HCT116 (cell line): ENCODE data around the gene SEMA5A. TPM values are rescaled to one million over a fixed set of nuclear protein-coding genes. Genes with fewer than 3 reads are reported as not detected.

Experiments
- ATAC-seq: fragments of 200-7000 bp; cut with Tn5 transposase; 2 replicates; pipeline ENCODE4 v1.9.1; 2020; ENCODE audit warnings: mild to moderate bottlenecking, moderate library complexity
- BruUV-seq: library from RNA; stranded (reverse); fragments of 400-500 nt; replicated peaks from 2 replicates; lab custom pipeline; 2021; lab: Mats Ljungman, UMichigan
- CTCF ChIA-PET: fragments of 300-600 bp; sonication (Branson Sonifier 250); formaldehyde crosslinking; loops from one replicate; lab custom pipeline; 2021; ENCODE audit warnings: antibody characterized with exemption; lab: Charles Lee
- POLR2A ChIA-PET: fragments of 300-600, 350-600 bp; sonication (Branson Sonifier 250); formaldehyde crosslinking; loops from one replicate; lab custom pipeline; 2021; ENCODE audit warnings: antibody characterized with exemption; lab: Charles Lee
- RAD21 ChIA-PET, 2 experiments: fragments of 300-600 bp; sonication (Branson Sonifier 250); formaldehyde crosslinking; loops; one replicate each; lab custom pipeline; 2023; ENCODE audit warnings: low total read pairs in 2 of 2; ENCODE audit not compliant: uncharacterized antibody in 2 of 2, unreplicated experiment in 2 of 2, low non-redundant PET in 1 of 2; lab: Charles Lee
- DNase-seq: peaks from one replicate; pipeline ENCODE4 v3.0.0-alpha.2; 2010; ENCODE audit warnings: low read depth, low spot score
- H2AFZ ChIP-seq: fragments of 200-600 bp; shearing (Covaris generic), sonication (generic); 2 replicates; pipeline ENCODE4 v1.6.1; 2017; ENCODE audit warnings: low read depth, mixed run types, mixed read lengths, antibody characterized with exemption, low read length; ENCODE audit not compliant: poor library complexity, severe bottlenecking
- H3K27ac ChIP-seq: 2 replicates; pipeline ENCODE4 v1.5.1; 2012; ENCODE audit warnings: low read depth, low read length
- H3K27me3 ChIP-seq: fragments of 200-600 bp; sonication (generic); 2 replicates; pipeline ENCODE4 v1.6.1; 2016; ENCODE audit warnings: mixed run types, low read length, mixed read lengths; ENCODE audit not compliant: insufficient read depth
- H3K36me3 ChIP-seq, 2 experiments: fragments of 200-500 bp in 1 of 2; fragments of 200-600 bp in 1 of 2; sonication (Bioruptor generic) in 1 of 2; sonication (generic) in 1 of 2; 2 replicates each; pipeline versions ENCODE4 v1.5.1 to v1.6.1; 2014 to 2016; ENCODE audit warnings: low read length in 2 of 2, inconsistent platforms in 1 of 2, mixed read lengths in 1 of 2, mixed run types in 1 of 2; ENCODE audit not compliant: insufficient read depth in 2 of 2, control insufficient read depth in 1 of 2
- H3K4me1 ChIP-seq, 2 experiments: fragments of 200-600 bp in 1 of 2; sonication (generic) in 1 of 2; 2 replicates each; pipeline versions ENCODE4 v1.5.1 to v1.6.1; 2012 to 2017; ENCODE audit warnings: low read length in 2 of 2, inconsistent platforms in 1 of 2, mild to moderate bottlenecking in 1 of 2, mixed read lengths in 1 of 2, mixed run types in 1 of 2, moderate library complexity in 1 of 2; ENCODE audit not compliant: insufficient read depth in 2 of 2, control insufficient read depth in 1 of 2
- H3K4me2 ChIP-seq: fragments of 200-600 bp; sonication (generic); 2 replicates; pipeline ENCODE4 v1.6.1; 2017; ENCODE audit warnings: mixed run types, low read length, mixed read lengths
- H3K4me3 ChIP-seq, 2 experiments: fragments of 200-600 bp in 1 of 2; sonication (generic) in 1 of 2; replicated peaks in 1 of 2; 2 replicates each; pipeline ENCODE4 v1.5.1; 2011 to 2016; ENCODE audit warnings: low read length in 2 of 2, control low read depth in 1 of 2, low read depth in 1 of 2, mild to moderate bottlenecking in 1 of 2, mixed read lengths in 1 of 2, mixed run types in 1 of 2
- H3K79me2 ChIP-seq: fragments of 200-600 bp; sonication (generic); 2 replicates; pipeline ENCODE4 v1.6.1; 2017; ENCODE audit warnings: mild to moderate bottlenecking, mixed run types, low read length, moderate library complexity, mixed read lengths; ENCODE audit not compliant: insufficient read depth
- H3K9ac ChIP-seq: fragments of 200-600 bp; sonication (generic); 2 replicates; pipeline ENCODE4 v1.6.1; 2016; ENCODE audit warnings: low read length, mixed read lengths
- H3K9me2 ChIP-seq: fragments of 200-600 bp; sonication (generic), shearing (Covaris generic); 2 replicates; pipeline ENCODE4 v1.6.1; 2017; ENCODE audit warnings: mixed run types, mild to moderate bottlenecking, moderate library complexity; ENCODE audit not compliant: insufficient read depth
- H3K9me3 ChIP-seq, 2 experiments: fragments of 200-500 bp in 1 of 2; fragments of 200-600 bp in 1 of 2; sonication (Bioruptor generic) in 1 of 2; sonication (generic) in 1 of 2; 2 replicates each; pipeline ENCODE4 v1.6.1; 2014 to 2017; ENCODE audit warnings: low read length in 2 of 2, mixed read lengths in 2 of 2, inconsistent platforms in 1 of 2, low read depth in 1 of 2, mild to moderate bottlenecking in 1 of 2, mixed run types in 1 of 2, moderate library complexity in 1 of 2; ENCODE audit not compliant: control insufficient read depth in 1 of 2, insufficient read depth in 1 of 2
- H4K20me1 ChIP-seq: fragments of 200-600 bp; sonication (generic), shearing (Covaris generic); 2 replicates; pipeline ENCODE4 v1.6.1; 2017; ENCODE audit warnings: mixed run types, mild to moderate bottlenecking, moderate library complexity; ENCODE audit not compliant: insufficient read depth
- CBX3 ChIP-seq: IDR thresholded peaks from 2 replicates; pipeline ENCODE4 v1.6.1; 2012; ENCODE audit warnings: low read depth
- CEBPB ChIP-seq: IDR thresholded peaks from 2 replicates; pipeline ENCODE4 v1.6.1; 2012; ENCODE audit warnings: low read depth
- ELF1 ChIP-seq: IDR thresholded peaks from 2 replicates; pipeline ENCODE4 v1.6.1; 2012; ENCODE audit warnings: low read depth, borderline replicate concordance
- EZH2 ChIP-seq: fragments of 200-600 bp; sonication (generic); IDR thresholded peaks from 2 replicates; pipeline ENCODE4 v1.6.1; 2017; ENCODE audit warnings: antibody characterized with exemption, mixed run types
- EZH2phosphoT487 ChIP-seq: fragments of 200-600 bp; IDR thresholded peaks from 2 replicates; pipeline ENCODE4 v1.6.1; 2018; ENCODE audit warnings: antibody characterized with exemption, borderline replicate concordance
- FOSL1 ChIP-seq: IDR thresholded peaks from 2 replicates; pipeline ENCODE4 v1.6.1; 2012; ENCODE audit warnings: low read depth
- JUND ChIP-seq: IDR thresholded peaks from 2 replicates; pipeline ENCODE4 v1.6.1; 2012
- POLR2A ChIP-seq: IDR thresholded peaks from 2 replicates; pipeline ENCODE4 v1.7.0; 2011; ENCODE audit warnings: borderline replicate concordance; ENCODE audit not compliant: insufficient read depth, insufficient read length; ENCODE audit errors: extremely low read depth
- RAD21 ChIP-seq: IDR thresholded peaks from 2 replicates; pipeline ENCODE4 v1.6.1; 2012; ENCODE audit warnings: low read depth, mild to moderate bottlenecking
- SIN3A ChIP-seq: IDR thresholded peaks from 2 replicates; pipeline ENCODE4 v1.6.1; 2012; ENCODE audit warnings: low read depth
- SP1 ChIP-seq: IDR thresholded peaks from 2 replicates; pipeline ENCODE4 v1.6.1; 2012; ENCODE audit warnings: low read depth
- SRF ChIP-seq: IDR thresholded peaks from 2 replicates; pipeline ENCODE4 v1.6.1; 2012; ENCODE audit warnings: low read depth
- TCF7L2 ChIP-seq: IDR thresholded peaks from 2 replicates; pipeline ENCODE4 v1.7.0; 2011; ENCODE audit warnings: borderline replicate concordance, inconsistent platforms; ENCODE audit not compliant: insufficient read depth, insufficient read length; ENCODE audit errors: extremely low read depth
- intact Hi-C: fragments of 100-400 bp; cut with micrococcal nuclease; formaldehyde crosslinking; loops from 2 replicates; pipeline ENCODE4 v1.10.0; 2022
- total RNA-seq: library from RNA; stranded (reverse); gene quantifications from one replicate; pipeline ENCODE4 v1.2.1, GENCODE V29; 2021; ENCODE audit not compliant: unreplicated experiment
- TF ChIP-seq, protein P1 (sequence below): IDR thresholded peaks from 2 replicates; pipeline ENCODE4 v1.6.1; 2011; ENCODE audit warnings: mild to moderate bottlenecking, low read length, moderate library complexity; ENCODE audit not compliant: insufficient replicate concordance; ENCODE audit errors: extremely low read depth
- TF ChIP-seq, protein P2 (sequence below): IDR thresholded peaks from 2 replicates; pipeline ENCODE4 v1.6.1; 2012
- TF ChIP-seq, protein P3 (sequence below): IDR thresholded peaks from 2 replicates; pipeline ENCODE4 v1.6.1; 2012

The SEMA5A gene
- total RNA-seq, 1 experiment from 2014 or later: 0.02 TPM

DNA sequence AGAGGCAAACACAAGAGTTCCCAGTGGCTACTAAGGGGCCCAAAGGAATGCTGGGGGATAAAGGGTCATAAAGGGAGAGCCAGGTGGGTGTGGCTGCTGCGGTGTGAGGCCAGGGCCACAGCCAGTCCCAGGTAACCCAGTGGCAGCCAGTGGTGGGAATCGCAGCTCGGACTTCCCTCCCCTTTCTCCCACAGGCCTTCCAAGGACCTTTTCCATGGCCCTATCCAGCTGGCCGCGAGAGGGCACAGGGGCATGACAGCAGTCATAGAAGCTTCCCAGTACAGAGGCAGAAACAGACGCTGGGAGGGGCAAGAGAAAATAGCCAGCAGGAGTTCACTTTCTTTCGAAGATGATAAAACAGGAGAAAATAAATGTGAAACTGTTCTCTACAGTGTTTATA, 257.6 kb downstream of the SEMA5A start:
- ATAC-seq: no peak
- ChIA-PET RAD21 (no interaction called here), POLR2A (no interaction called here), CTCF (no interaction called here)
- no peaks in the 10 kb centered on the region for H4K20me1 ChIP-seq
- no peak overlapping the region for H3K4me2 ChIP-seq
- TF ChIP-seq POLR2A: no peak
- TF ChIP-seq SP1: no peak
- no peak for TF ChIP-seq FOSL1
- TF ChIP-seq ELF1: no peak
- TF ChIP-seq CEBPB: no peak
- TF ChIP-seq, protein P1, sequence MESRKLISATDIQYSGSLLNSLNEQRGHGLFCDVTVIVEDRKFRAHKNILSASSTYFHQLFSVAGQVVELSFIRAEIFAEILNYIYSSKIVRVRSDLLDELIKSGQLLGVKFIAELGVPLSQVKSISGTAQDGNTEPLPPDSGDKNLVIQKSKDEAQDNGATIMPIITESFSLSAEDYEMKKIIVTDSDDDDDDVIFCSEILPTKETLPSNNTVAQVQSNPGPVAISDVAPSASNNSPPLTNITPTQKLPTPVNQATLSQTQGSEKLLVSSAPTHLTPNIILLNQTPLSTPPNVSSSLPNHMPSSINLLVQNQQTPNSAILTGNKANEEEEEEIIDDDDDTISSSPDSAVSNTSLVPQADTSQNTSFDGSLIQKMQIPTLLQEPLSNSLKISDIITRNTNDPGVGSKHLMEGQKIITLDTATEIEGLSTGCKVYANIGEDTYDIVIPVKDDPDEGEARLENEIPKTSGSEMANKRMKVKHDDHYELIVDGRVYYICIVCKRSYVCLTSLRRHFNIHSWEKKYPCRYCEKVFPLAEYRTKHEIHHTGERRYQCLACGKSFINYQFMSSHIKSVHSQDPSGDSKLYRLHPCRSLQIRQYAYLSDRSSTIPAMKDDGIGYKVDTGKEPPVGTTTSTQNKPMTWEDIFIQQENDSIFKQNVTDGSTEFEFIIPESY: no peak
- H3K36me3 ChIP-seq: no peaks in the 10 kb centered on the region
- no peak for DNase-seq
- peaks cover 4 to 16% of the 10 kb centered on the region in 2 experiments; a peak in 2 of 4 replicates for H3K9me3 ChIP-seq
- H3K27me3 ChIP-seq: no peaks in the 10 kb centered on the region
- no TSS peak for BruUV-seq
- no peak overlapping the region for H3K4me3 ChIP-seq
- no peaks in the 10 kb centered on the region for H3K9me2 ChIP-seq
- no peaks in the 10 kb centered on the region for H3K4me1 ChIP-seq
- H3K9ac ChIP-seq: no peak overlapping the region
- no peak overlapping the region for H3K27ac ChIP-seq
- H2AFZ ChIP-seq: no peak overlapping the region
- intact Hi-C loops: no loop called here
- H3K79me2 ChIP-seq: no peaks in the 10 kb centered on the region

DNA sequence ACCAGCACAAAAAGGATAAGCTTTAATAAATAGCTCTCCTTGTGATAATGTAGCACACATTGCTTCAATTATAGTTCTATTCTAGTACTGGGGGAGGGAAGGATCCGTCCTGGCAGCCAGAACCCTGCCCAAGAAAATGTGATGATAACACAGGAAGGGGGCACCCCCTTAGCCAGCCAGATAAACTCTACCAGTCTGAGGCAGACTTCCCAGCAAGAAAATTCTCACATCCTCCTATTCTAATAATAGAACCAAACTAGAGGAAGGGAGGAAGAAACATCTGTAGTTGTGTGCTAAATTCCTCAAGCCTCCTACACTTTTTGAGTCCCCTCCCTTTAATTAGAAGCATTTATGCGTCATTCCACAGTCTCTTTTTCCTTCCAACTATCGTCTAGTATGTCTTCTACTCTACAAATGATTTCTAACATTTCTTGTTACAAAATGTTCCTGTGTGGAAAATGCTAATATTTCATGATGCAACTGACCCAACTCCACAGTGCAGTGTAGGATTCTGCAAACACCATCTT, 261.0 kb downstream of the SEMA5A start:
- H3K27ac ChIP-seq: no peak overlapping the region
- no peaks in the 10 kb centered on the region for H3K27me3 ChIP-seq
- ATAC-seq (no peak), DNase-seq (no peak)
- no peaks in the 10 kb centered on the region for H3K4me1 ChIP-seq
- no peaks in the 10 kb centered on the region for H3K79me2 ChIP-seq
- H3K4me2 ChIP-seq: no peak overlapping the region
- ChIA-PET RAD21 (no interaction called here), CTCF (no interaction called here), POLR2A (no interaction called here)
- H3K36me3 ChIP-seq: no peaks in the 10 kb centered on the region
- H2AFZ ChIP-seq: no peak overlapping the region
- no peak overlapping the region for H3K4me3 ChIP-seq
- BruUV-seq: no TSS peak
- H4K20me1 ChIP-seq: no peaks in the 10 kb centered on the region
- no peaks in the 10 kb centered on the region for H3K9me2 ChIP-seq
- no peak overlapping the region for H3K9ac ChIP-seq
- intact Hi-C loops: no loop called here
- H3K9me3 ChIP-seq: peaks cover 4 to 18% of the 10 kb centered on the region in 2 experiments; a peak in 2 of 4 replicates
- TF ChIP-seq ELF1 (no peak), RAD21 (no peak), TCF7L2 (no peak), JUND (no peak), FOSL1 (no peak), EZH2 (no peak), EZH2phosphoT487 (no peak), CEBPB (no peak), SRF (no peak), SIN3A (no peak), CBX3 (no peak)
- TF ChIP-seq, protein P2, sequence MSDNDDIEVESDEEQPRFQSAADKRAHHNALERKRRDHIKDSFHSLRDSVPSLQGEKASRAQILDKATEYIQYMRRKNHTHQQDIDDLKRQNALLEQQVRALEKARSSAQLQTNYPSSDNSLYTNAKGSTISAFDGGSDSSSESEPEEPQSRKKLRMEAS: no peak
- TF ChIP-seq, protein P1: no peak
- TF ChIP-seq, protein P3, sequence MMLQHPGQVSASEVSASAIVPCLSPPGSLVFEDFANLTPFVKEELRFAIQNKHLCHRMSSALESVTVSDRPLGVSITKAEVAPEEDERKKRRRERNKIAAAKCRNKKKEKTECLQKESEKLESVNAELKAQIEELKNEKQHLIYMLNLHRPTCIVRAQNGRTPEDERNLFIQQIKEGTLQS: no peak
